ENCODE results near the gene AFDN. TPM values are rescaled to one million over a fixed set of nuclear protein-coding genes. Genes with fewer than 3 reads are reported as not detected.

Gene AFDN
- total RNA-seq, 2 experiments from 2014 or later: 18.6 to 20.6 TPM

GRCh38 chr6:167800549-167800948 lies 26.2 kb upstream of the AFDN start:
- CTCF ChIA-PET: no interaction called here
- no peaks in the 10 kb centered on the region for H3K36me3 Mint-ChIP-seq (ENCODE audit: low read depth)
- POLR2A ChIA-PET: interaction anchor here (0.6 kb wide), 1 partner anchor 28 kb away, joined by 6 read pairs; no protein-coding TSS in a partner anchor
- peaks cover 40% of the 10 kb centered on the region for H3K27me3 Mint-ChIP-seq
- DNase-seq: no peak
- no peak overlapping the region for H3K4me3 Mint-ChIP-seq
- no peak overlapping the region for H3K27ac Mint-ChIP-seq
- no peaks in the 10 kb centered on the region for H3K9me3 Mint-ChIP-seq
- H3K4me1 Mint-ChIP-seq: no peaks in the 10 kb centered on the region

GRCh38 chr6:167801263-167801662 lies 25.4 kb upstream of the AFDN start:
- no peak for DNase-seq
- no peaks in the 10 kb centered on the region for H3K9me3 Mint-ChIP-seq
- H3K27ac Mint-ChIP-seq: no peak overlapping the region
- ChIA-PET POLR2A (no interaction called here), CTCF (no interaction called here)
- no peak overlapping the region for H3K4me3 Mint-ChIP-seq
- no peaks in the 10 kb centered on the region for H3K36me3 Mint-ChIP-seq (ENCODE audit: low read depth)
- H3K4me1 Mint-ChIP-seq: no peaks in the 10 kb centered on the region
- peaks cover 40% of the 10 kb centered on the region for H3K27me3 Mint-ChIP-seq

GRCh38 chr6:167802339-167802738 lies 24.4 kb upstream of the AFDN start:
- H3K4me3 Mint-ChIP-seq: no peak overlapping the region
- H3K4me1 Mint-ChIP-seq: no peaks in the 10 kb centered on the region
- H3K9me3 Mint-ChIP-seq: no peaks in the 10 kb centered on the region
- H3K27me3 Mint-ChIP-seq: peaks cover 34% of the 10 kb centered on the region
- H3K27ac Mint-ChIP-seq: no peak overlapping the region
- ChIA-PET CTCF (no interaction called here), POLR2A (no interaction called here)
- no peak for DNase-seq
- H3K36me3 Mint-ChIP-seq (ENCODE audit: low read depth): no peaks in the 10 kb centered on the region

GRCh38 chr6:167803816-167804215 lies 22.9 kb upstream of the AFDN start:
- no peak for DNase-seq
- Mint-ChIP-seq H3K4me1 (no peaks in the 10 kb centered on the region), H3K9me3 (no peaks in the 10 kb centered on the region), H3K27ac (no peak overlapping the region), H3K36me3 (ENCODE audit: low read depth) (no peaks in the 10 kb centered on the region), H3K27me3 (peaks cover 26% of the 10 kb centered on the region), H3K4me3 (no peak overlapping the region)
- CTCF ChIA-PET: interaction anchor here (0.6 to 1.2 kb wide), 2 partner anchors 12 to 139 kb away, joined by 3 read pairs; no protein-coding TSS in a partner anchor
- POLR2A ChIA-PET: no interaction called here

DNA sequence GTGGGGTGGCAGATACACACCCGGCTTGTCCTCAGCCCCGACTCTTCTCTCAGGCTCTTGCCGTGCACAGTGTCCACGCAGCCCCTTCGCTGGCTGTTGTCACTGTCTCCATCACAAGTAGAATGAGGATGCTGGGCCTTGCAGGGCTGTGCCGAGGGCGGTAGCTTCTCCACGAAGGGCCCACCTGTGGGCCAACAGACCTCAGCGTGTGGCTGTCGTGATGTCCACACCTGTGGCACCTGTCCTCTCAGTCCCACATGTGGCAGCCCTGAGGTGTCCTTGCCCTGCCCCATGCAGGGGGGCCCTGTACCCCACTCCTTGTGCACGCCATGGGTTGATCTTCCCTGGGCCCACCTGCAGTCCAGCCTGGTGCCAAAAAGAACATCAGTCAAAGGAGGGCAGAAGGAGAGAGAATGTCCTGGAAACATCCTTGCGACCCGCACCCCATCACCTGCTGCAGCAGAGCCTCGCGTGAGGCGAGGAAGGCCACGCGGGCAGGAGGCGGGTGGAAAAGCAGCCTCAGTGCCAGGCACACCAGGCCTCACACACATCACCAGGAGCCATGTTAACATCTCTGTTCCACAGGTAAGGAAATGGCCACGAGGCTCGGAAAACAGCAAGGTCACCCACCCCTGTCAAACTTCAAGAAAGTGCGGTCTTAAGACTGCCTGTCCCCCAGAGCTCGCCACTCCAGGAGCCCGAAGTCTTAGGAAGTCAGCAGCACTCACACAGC lies 22.3 kb upstream of the AFDN start:
- Mint-ChIP-seq H3K36me3 (ENCODE audit: low read depth) (no peaks in the 10 kb centered on the region), H3K27ac (no peak overlapping the region), H3K27me3 (peaks cover 29% of the 10 kb centered on the region), H3K4me1 (no peaks in the 10 kb centered on the region), H3K4me3 (no peak overlapping the region), H3K9me3 (no peaks in the 10 kb centered on the region)
- POLR2A ChIA-PET: no interaction called here
- no peak for DNase-seq
- CTCF ChIA-PET: interaction anchor here (0.6 kb wide), 1 partner anchor 140 kb away, joined by 3 read pairs; no protein-coding TSS in a partner anchor

- no peak for DNase-seq
- no peaks in the 10 kb centered on the region for H3K4me1 Mint-ChIP-seq
- no peak overlapping the region for H3K27ac Mint-ChIP-seq
- no peak overlapping the region for H3K4me3 Mint-ChIP-seq
- ChIA-PET CTCF (no interaction called here), POLR2A (no interaction called here)
- H3K27me3 Mint-ChIP-seq: peaks cover 32% of the 10 kb centered on the region
- no peaks in the 10 kb centered on the region for H3K36me3 Mint-ChIP-seq (ENCODE audit: low read depth)
- H3K9me3 Mint-ChIP-seq: no peaks in the 10 kb centered on the region
Observed at GRCh38 chr6:167805349-167806060, 21.2 kb upstream of the AFDN start.

GRCh38 chr6:167806061-167806700 lies 20.5 kb upstream of the AFDN start:
- Mint-ChIP-seq H3K27me3 (peaks cover 34% of the 10 kb centered on the region), H3K9me3 (no peaks in the 10 kb centered on the region), H3K36me3 (ENCODE audit: low read depth) (no peaks in the 10 kb centered on the region), H3K4me3 (no peak overlapping the region), H3K4me1 (no peaks in the 10 kb centered on the region), H3K27ac (no peak overlapping the region)
- CTCF ChIA-PET: no interaction called here
- DNase-seq: no peak
- POLR2A ChIA-PET: no interaction called here

DNA sequence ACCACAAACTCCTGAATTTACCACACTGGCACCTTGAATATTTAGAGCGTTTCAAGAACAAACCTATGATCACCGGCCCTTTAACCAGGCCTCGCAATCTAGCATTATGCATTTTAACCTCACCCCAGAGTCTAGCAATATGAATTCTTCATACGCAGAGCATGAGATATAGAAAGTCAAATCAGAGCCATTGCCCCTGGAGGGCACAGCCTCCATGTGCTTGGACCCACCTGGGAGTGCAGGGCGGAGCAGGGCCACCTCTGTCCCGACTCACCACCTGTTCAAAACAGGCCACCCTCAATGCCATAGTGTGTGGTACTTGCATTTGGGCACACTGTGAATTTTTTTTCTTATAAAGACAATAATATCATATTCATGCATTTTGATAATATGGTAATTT lies 19.5 kb upstream of the AFDN start:
- Mint-ChIP-seq H3K27me3 (peaks cover 33% of the 10 kb centered on the region), H3K4me3 (no peak overlapping the region), H3K27ac (no peak overlapping the region), H3K4me1 (no peaks in the 10 kb centered on the region), H3K9me3 (no peaks in the 10 kb centered on the region), H3K36me3 (ENCODE audit: low read depth) (no peaks in the 10 kb centered on the region)
- CTCF ChIA-PET: no interaction called here
- POLR2A ChIA-PET: no interaction called here
- no peak for DNase-seq

DNA sequence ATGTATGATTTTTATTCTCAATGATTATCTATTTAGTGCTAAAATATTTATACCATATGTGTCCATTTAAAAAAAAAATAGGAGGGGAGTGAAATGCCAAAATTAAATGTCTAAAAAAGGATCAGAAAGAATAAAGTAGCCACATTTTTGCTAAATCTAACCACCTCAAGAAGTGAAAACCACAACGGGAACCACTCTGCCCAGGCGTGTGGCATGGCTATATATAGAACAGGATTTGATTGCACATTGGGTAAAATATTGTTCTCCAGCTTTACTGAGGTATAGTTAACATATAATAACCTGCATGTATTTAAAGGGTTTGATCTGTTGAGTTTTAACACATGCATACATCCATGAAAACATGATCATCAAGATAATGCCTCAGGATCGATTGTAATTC lies 19.0 kb upstream of the AFDN start:
- H3K4me1 Mint-ChIP-seq: no peaks in the 10 kb centered on the region
- POLR2A ChIA-PET: no interaction called here
- no peak for DNase-seq

GRCh38 chr6:167811040-167811439 lies 15.7 kb upstream of the AFDN start:
- Mint-ChIP-seq H3K27ac (no peak overlapping the region), H3K27me3 (peaks cover 25% of the 10 kb centered on the region), H3K36me3 (ENCODE audit: low read depth) (no peaks in the 10 kb centered on the region), H3K4me3 (no peak overlapping the region), H3K4me1 (no peaks in the 10 kb centered on the region), H3K9me3 (no peaks in the 10 kb centered on the region)
- POLR2A ChIA-PET: no interaction called here
- no peak for DNase-seq
- CTCF ChIA-PET: no interaction called here

More for the DNA sequence above, 19.0 kb upstream of the AFDN start:
- peaks cover 31% of the 10 kb centered on the region for H3K27me3 Mint-ChIP-seq
- no peaks in the 10 kb centered on the region for H3K9me3 Mint-ChIP-seq
- H3K27ac Mint-ChIP-seq: no peak overlapping the region
- H3K36me3 Mint-ChIP-seq (ENCODE audit: low read depth): no peaks in the 10 kb centered on the region
- no peak overlapping the region for H3K4me3 Mint-ChIP-seq
- CTCF ChIA-PET: no interaction called here

DNA sequence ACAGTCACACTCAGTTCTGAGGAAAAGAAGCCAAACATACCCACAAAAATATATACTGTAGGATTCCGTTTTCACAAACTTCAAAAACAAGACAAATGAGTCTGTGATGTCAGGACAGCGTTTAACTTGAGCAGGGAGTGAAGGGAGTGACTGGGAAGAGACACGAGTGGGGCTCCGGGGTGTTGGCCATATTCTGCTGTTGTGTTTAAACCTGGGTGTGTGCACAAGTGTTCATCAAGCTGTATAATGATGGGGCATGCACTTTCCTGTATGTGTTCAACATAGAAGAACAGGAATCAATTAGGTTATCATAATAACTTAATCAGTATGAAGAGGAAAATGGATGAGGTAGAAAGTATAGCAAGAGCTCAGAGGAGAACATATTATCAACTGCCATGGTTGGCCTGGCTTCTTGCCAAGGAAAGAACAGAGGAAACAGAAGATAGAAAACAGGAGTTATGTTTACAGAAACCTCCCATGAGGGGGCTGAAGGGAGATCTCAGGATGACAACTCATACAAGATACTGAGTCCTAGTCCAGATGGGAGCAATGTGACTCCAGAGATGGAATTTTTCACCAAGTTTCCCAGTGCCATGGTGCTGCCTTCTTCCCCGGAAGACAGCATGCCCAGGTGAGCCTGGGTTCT lies 15.1 kb upstream of the AFDN start:
- Mint-ChIP-seq H3K27ac (no peak overlapping the region), H3K9me3 (no peaks in the 10 kb centered on the region), H3K4me3 (no peak overlapping the region), H3K36me3 (ENCODE audit: low read depth) (no peaks in the 10 kb centered on the region), H3K4me1 (no peaks in the 10 kb centered on the region), H3K27me3 (peaks cover 26% of the 10 kb centered on the region)
- ChIA-PET CTCF (no interaction called here), POLR2A (no interaction called here)
- DNase-seq: no peak

DNA sequence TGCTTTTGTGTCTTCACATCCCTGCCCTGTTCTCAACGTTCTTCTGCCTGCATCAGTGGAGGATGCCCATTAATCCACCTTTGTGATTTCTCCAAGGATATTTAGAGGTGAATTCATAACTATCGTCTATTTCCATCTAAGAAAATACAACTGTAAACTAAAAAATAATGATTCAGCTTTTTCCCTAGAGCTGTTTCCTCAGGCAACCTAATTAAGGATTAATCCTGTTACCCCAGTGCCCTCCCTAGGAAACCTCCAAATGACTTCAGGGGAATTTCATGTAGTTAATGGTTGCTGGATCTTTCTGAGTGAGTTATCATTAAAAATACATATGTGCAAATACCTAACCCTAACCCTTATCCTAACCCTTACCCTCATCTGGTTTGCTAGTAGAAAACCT lies 14.6 kb upstream of the AFDN start:
- Mint-ChIP-seq H3K9me3 (no peaks in the 10 kb centered on the region), H3K27ac (no peak overlapping the region)

More for the DNA sequence above, 14.6 kb upstream of the AFDN start:
- no peak overlapping the region for H3K4me3 Mint-ChIP-seq
- H3K27me3 Mint-ChIP-seq: peaks cover 25% of the 10 kb centered on the region
- H3K4me1 Mint-ChIP-seq: no peaks in the 10 kb centered on the region
- POLR2A ChIA-PET: no interaction called here
- no peaks in the 10 kb centered on the region for H3K36me3 Mint-ChIP-seq (ENCODE audit: low read depth)
- CTCF ChIA-PET: no interaction called here
- DNase-seq: no peak

All from activated CD4-positive, alpha-beta T cell treated with anti-CD3 and anti-CD28 coated beads, Interleukin-2, amount 10 ng/mL, durations not matched to agents 7 days and 5 days (primary cell).